CD4-positive, alpha-beta T cell treated with Interferon gamma for 1 hour (primary cell): ENCODE results near the gene TTYH3.

Source experiments
- DNase-seq: peaks from one replicate; pipeline ENCODE4 v3.0.0-alpha.2; 2020

Gene TTYH3

DNA sequence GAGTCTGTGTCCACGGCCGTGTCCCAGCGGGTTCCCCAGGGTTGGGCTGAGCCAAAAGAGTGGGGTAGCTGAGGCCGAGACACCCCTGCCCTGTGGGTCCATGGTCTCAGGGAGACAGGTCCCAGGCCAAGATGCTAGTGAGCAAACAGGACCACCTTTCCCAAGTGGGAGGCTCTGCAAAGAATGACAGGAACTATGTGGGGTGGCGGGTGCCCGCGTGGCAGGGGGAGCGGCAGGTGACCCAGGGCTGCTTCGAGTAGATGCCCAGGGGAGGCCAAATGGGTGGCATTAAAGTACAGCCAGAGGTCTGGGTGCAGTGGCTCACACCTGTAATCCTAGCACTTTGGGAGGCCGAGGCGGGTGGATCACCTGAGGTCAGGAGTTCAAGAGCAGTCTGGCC, 18.2 kb downstream of the TTYH3 start:
- DNase-seq, result no peak

DNA sequence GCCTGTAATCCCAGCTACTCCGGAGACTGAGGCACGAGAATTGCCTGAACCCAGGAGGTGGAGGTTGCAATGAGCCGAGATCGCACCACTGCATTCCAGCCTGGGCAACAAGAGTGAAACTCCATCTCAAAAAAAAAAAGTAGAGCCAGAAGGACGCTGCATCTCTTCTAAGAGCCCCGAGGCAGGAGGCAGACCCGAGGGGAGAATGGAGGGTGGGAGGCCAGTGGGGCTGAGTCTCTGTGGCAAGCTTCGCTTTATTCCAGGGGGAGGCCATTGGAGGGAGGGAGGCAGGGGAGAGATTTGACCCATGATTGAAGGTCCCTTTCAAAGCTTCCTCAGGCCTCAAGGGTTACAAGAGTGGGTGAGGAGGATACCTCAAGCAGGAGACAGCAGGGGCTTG, 18.7 kb downstream of the TTYH3 start:
- no peak for DNase-seq

- DNase-seq, result no peak
These were observed 19.6 kb downstream of the TTYH3 start for GRCh38 chr7:2651336-2651735.

DNA sequence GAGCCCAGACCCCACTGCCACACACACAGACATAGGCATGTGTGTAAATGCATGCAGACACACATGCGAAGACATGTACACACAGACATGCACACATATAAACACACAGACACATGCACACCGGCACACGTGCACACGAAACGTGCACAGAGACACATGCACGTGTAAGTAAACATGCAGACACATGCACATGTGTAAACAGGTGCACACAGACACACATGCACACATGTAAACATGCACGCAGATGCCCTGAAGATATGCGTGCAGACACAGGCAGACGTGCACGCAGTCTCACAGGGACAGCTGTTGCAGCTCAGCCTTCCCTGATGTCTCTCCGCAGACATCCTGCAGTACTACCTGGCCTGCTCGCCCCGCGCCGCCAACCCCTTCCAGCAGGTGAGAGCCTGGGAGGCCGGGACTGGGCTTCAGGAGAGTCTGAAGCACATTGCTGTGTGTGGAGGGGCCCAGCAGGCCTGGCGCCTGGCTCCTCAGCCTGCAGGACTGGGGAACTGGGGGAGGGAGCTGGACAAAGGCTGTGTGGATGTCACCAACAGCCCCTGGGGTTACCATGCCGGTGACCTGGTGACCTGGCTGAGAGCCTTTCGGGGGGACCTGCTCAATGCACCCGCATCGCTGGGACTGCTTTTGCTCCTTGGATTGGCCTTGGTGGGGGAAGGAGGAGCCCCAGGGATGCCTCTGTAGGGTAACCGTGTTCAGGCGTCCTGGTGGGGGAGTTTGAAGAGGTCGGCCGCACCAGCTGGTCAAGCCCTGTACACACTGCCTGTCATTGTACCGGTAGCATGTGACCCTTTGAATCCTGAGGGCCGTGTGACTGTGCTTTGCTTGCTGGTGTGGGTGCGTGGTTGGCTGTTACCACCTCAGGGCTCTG, 20.3 kb downstream of the TTYH3 start:
- DNase-seq, result no peak

- no peak for DNase-seq
These were observed 20.9 kb downstream of the TTYH3 start for GRCh38 chr7:2652736-2653060.

DNA sequence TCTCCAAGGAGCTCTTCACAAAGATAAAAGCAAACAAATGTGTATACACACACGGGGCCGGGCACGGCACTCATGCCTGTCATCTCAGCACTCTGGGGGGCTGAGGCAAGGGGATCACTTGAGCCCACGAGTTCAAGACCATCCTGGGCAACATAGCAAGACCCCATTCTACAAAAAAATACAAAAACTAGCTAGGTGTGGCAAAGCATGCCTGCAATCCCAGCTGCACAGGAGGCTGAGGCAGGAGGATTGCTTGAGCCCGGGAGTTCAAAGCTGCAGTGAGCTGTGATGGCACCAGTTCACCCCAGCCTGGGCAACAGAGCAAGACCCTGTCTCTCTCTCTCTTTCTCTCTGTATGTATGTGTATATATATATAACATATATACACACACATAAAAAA, 22.3 kb downstream of the TTYH3 start:
- DNase-seq, result no peak

GRCh38 chr7:2655870-2656614, 24.3 kb downstream of the TTYH3 start:
- DNase-seq, result no peak

DNA sequence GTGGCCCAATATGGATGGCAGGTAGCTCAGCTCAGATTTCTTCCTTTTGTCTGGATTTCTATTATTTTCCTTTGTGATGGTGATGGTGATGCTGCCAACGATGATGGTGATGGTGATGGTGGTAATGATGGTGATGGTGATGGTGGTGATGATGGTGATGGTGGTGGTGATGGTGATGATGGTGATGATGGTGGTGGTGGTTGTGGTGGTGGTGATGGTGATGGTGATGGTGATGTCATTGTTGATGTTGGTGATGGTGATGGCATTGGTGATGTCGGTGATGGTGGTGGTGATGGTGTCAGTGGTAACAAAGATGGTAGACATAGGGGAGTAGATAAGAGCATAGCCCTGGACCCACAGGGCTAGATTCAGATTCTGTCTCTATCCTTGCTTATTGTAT, 25.4 kb downstream of the TTYH3 start:
- DNase-seq, result no peak

GRCh38 chr7:2657920-2658671, 26.3 kb downstream of the TTYH3 start:
- no peak for DNase-seq

- DNase-seq, result no peak
These were observed 27.2 kb downstream of the TTYH3 start for GRCh38 chr7:2658941-2659340.

GRCh38 chr7:2659556-2660358, 28.0 kb downstream of the TTYH3 start:
- no peak for DNase-seq

DNA sequence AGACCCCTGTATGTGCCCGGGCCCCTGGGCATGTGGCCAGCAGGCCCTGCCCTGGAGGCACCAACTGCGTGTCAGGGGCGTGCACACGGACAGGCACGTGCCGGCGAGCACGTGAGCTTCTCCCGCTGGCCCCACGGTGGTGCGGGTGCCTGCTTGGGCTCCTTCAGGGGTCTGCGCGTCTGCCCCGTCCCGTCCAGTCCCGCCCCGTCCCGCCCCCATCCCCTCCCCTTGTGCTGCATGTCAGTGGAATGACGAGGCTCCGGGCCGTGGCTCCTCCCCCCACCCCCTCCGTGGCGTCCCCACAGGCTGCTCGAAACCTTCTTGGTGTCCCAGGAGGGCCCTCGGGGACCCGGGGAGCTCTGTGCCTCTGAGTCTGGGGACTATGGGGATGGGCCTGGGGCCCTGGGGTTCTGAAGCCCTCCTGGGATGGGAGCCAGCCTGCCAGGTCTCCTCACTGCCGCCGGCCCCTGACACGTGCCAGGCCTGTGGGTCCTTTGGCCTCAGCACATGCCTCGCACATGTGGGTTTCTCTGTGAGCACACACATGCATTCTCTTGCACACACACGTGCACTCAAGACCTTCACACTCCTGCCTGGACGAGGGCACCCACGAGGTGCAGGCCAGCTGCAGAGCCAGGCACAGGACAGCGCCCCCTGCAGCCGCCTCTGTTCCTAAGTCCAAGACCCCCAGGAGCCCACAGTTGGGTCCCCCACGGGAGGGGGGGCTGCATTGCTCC, 28.7 kb downstream of the TTYH3 start:
- DNase-seq, result no peak

DNA sequence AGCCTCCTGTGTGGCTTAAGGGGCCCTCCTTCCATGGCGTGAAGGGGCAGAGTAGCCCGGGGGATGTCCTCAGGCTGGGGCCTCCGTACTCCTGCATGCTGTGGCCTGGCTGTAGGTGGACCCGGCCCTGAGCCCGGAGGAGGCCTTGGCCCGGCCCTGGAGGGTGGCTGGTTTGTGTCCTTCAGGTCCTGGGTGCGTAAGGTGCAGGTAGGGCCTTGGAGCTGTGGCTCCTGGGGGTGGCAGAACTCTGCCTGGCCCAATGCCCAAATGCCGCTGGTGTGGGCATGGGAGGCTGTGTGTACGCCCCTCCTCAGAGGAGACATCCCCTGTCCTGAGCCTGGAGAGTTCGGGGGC, 29.3 kb downstream of the TTYH3 start:
- DNase-seq, result no peak

DNA sequence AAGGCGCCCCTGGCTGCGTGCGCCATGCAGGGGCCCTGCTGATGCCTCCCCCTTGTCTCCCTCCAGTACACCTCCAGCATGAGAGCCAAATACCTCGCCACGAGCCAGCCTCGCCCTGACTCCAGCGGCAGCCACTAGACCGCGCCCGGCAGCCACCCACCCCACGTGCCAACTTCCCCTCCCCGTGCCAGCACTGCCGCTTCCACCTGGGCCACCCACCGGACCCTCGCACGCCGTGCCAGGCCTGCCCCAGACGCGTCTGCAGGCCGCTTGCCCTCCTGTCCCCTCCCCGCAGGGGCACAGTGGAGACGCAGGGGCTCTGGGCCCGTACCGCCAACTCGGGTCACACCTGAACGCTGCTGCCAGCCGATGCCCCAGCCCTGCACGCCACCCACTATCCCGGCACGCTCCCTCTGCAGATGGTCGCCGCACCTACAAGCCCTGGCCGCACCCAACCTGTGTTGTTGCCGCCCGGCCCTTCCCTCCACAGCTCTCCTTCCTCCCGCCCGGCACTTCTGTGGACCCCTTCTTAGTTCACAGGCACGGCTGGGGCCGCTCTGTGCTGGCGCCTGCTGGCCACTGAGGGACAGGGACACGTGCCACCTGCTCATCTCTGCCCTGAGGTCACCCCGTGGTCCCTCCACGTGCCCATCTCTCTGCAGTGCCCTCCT, 30.0 kb downstream of the TTYH3 start:
- no peak for DNase-seq

DNA sequence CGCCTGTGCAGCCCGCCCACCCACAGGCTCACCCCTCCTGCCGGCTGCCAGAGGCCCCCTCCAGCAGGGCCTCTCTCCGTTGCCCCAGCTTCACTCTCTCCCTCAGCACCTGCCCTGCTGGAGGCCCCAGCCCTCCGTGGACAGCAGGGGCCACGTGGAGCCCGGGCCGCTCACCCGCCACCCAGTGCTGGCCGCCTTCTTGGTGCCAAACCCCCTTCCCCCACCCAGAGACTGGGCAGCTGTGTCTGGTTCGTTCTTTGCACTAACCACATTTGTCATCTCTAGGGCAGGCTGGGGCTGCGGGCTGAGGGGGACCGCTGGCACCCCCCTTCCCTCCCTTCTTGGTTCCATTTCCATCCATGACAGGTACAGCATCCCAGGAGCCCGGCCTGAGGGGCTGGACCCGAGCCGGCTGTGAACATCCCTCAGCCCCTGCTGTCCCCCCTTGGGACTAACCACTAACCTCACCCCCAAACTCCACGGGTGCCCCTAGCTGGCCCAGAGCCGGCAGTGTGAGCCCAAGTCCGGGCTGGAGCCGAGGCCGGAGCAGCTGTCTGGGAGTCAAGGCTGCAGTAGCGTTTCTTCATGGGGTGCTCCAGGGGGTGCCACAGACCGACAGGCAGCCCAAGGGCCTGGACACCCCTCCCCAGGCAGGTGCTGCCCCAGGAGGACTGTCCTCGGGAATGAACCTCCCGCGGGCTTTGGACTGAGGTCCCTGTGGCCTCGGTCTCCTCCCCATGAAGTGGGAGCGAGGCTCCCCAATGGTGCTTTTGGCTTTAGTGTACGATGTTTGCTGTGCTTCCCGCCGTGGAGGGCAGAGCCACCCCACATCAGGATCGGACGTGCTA, 30.7 kb downstream of the TTYH3 start:
- DNase-seq, result no peak

- DNase-seq, result no peak
These were observed 31.5 kb downstream of the TTYH3 start for GRCh38 chr7:2663121-2663886.

DNA sequence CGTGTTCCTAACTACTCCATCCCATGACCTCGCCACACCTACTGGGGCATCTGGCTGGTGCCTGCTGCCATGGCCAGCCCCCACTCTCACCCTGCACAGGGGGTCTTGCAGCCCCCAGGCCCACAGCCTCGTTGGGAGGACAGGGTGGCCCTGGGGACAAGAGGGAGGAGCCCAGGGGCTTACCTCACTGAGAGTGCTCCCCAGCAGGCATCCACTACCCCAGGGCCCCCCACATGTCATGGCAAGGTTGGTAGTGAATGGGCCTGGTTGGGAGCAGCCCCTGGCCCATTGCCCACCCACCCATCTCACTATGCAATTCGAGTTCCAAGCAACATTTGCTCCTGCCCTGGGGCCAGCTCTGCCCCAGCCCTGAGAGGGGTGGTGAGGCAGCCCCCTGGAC, 32.2 kb downstream of the TTYH3 start:
- no peak for DNase-seq

- DNase-seq, result no peak
These were observed 33.6 kb downstream of the TTYH3 start for GRCh38 chr7:2665359-2665791.

- no peak for DNase-seq
These were observed 34.4 kb downstream of the TTYH3 start for GRCh38 chr7:2666155-2666554.
